ENCODE results near the gene TRDMT1. TPM values are rescaled to one million over a fixed set of nuclear protein-coding genes. Genes with fewer than 3 reads are reported as not detected.

The TRDMT1 gene
- total RNA-seq, 2 donors from 2014 or later, result 8.1 to 13.0 TPM

DNA sequence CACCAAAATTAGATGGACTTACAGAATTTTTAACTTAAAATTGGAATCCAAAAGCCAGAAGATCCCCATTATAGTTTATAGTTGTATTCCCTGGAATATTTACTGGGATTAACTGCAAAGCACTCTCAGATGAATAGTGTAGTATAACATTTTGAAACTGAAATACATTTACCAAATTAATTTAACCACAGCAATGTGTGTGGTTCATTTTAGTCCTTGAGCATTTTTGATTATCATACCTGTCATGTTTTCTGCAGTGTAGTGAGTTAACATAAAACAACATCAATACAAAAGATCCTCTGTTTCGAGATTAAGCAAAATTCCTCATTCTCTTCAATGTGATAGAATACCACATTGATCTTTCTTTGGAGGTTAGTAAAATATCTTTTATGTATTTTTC, 30.3 kb upstream of the TRDMT1 start:
- peaks cover 54% of the 10 kb centered on the region for H3K36me3 ChIP-seq (ENCODE audit: control insufficient read depth, insufficient read depth, low read length)
- H3K27me3 ChIP-seq (ENCODE audit: control insufficient read depth, insufficient read depth, low read length, poor library complexity, severe bottlenecking), result peaks cover 23% of the 10 kb centered on the region
- H3K9ac ChIP-seq (ENCODE audit: extremely low read depth, low read length, poor library complexity, severe bottlenecking), result no peak overlapping the region
- H3K36me3 Mint-ChIP-seq (ENCODE audit: low read depth), result peaks cover 15% of the 10 kb centered on the region
- no peak overlapping the region for H3K4me3 Mint-ChIP-seq
- no peak overlapping the region for H3K27ac Mint-ChIP-seq
- H3K27ac ChIP-seq (ENCODE audit: low read depth, low read length), result peak overlapping the region; percentile 97
- TF ChIP-seq, protein P1, sequence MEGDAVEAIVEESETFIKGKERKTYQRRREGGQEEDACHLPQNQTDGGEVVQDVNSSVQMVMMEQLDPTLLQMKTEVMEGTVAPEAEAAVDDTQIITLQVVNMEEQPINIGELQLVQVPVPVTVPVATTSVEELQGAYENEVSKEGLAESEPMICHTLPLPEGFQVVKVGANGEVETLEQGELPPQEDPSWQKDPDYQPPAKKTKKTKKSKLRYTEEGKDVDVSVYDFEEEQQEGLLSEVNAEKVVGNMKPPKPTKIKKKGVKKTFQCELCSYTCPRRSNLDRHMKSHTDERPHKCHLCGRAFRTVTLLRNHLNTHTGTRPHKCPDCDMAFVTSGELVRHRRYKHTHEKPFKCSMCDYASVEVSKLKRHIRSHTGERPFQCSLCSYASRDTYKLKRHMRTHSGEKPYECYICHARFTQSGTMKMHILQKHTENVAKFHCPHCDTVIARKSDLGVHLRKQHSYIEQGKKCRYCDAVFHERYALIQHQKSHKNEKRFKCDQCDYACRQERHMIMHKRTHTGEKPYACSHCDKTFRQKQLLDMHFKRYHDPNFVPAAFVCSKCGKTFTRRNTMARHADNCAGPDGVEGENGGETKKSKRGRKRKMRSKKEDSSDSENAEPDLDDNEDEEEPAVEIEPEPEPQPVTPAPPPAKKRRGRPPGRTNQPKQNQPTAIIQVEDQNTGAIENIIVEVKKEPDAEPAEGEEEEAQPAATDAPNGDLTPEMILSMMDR (conservative IDR thresholded peaks at IDR 0.05), result no peak
- H3K9me3 Mint-ChIP-seq, result no peaks in the 10 kb centered on the region
- H3K9me3 ChIP-seq (ENCODE audit: control insufficient read depth, low read length), result no peaks in the 10 kb centered on the region
- peaks cover 42% of the 10 kb centered on the region for H3K27me3 Mint-ChIP-seq (ENCODE audit: insufficient read depth)
- H3K4me3 ChIP-seq (ENCODE audit: low read length), result peak overlapping the region; percentile 93
- DNase-seq, result no peak
- peaks cover 11% of the 10 kb centered on the region for H3K4me1 Mint-ChIP-seq
- WGBS, 2 experiments (ENCODE audit: insufficient coverage in 1 of 2, insufficient read length in 1 of 2), result no CpG with 5 or more reads among the region's 1 CpG
- no peaks in the 10 kb centered on the region for H3K4me1 ChIP-seq (ENCODE audit: control insufficient read depth, insufficient read depth, low read length)

DNA sequence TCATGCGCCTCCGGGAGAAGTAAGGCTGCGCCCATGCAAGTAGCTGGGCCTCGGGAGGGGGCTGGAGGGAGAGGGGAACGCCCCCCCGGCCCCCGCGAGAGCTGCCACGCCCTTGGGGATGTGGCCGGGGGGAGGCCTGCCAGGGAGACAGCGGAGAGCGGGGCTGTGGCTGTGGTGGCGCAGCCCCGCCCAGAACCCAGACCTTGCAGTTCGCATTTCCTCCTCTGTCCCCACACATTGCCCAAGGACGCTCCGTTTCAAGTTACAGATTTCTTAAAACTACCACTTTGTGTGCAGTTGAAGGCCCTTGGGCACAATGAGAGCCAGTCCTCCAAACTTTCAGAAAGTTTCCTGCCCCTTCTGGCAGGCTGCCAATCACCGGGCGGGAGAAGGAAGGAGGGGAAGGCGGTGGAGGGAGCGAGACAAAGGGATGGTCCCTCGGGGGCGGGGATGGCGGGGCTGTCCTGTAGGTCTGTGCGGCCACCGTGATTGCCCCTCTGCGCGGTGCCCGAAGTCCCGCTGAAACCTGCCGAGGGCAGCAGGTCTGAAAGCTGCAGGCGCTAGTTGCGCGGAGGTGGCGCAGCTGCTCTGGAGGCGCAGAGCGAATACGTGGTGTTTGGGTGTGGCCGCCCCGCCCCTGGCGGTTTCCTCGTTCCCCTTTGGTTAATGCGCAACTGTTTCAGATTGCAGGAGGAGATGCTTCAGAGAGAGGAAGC, 28.7 kb upstream of the TRDMT1 start:
- Mint-ChIP-seq H3K27me3 (ENCODE audit: insufficient read depth) (peaks cover 56% of the 10 kb centered on the region), H3K4me3 (peak overlapping the region; percentile 79), H3K4me1 (peaks cover 11% of the 10 kb centered on the region), H3K36me3 (ENCODE audit: low read depth) (peaks cover 13% of the 10 kb centered on the region), H3K9me3 (no peaks in the 10 kb centered on the region), H3K27ac (peak overlapping the region; percentile 88)
- WGBS, 2 experiments (ENCODE audit: insufficient coverage in 1 of 2, insufficient read length in 1 of 2), result 0 to 1% methylated on average over 20 to 43 of the region's 43 CpGs
- H3K4me3 ChIP-seq (ENCODE audit: low read length), result peak overlapping the region; percentile 93
- TF ChIP-seq, protein P1 (conservative IDR thresholded peaks at IDR 0.05), result no peak
- H3K9me3 ChIP-seq (ENCODE audit: control insufficient read depth, low read length), result no peaks in the 10 kb centered on the region
- H3K27ac ChIP-seq (ENCODE audit: low read depth, low read length), result peak overlapping the region; percentile 97
- peaks cover 38% of the 10 kb centered on the region for H3K36me3 ChIP-seq (ENCODE audit: control insufficient read depth, insufficient read depth, low read length)
- peak; percentile 91 for DNase-seq
- peak overlapping the region; percentile 62 for H3K9ac ChIP-seq (ENCODE audit: extremely low read depth, low read length, poor library complexity, severe bottlenecking)
- H3K4me1 ChIP-seq (ENCODE audit: control insufficient read depth, insufficient read depth, low read length), result no peaks in the 10 kb centered on the region
- peaks cover 34% of the 10 kb centered on the region for H3K27me3 ChIP-seq (ENCODE audit: control insufficient read depth, insufficient read depth, low read length, poor library complexity, severe bottlenecking)

DNA sequence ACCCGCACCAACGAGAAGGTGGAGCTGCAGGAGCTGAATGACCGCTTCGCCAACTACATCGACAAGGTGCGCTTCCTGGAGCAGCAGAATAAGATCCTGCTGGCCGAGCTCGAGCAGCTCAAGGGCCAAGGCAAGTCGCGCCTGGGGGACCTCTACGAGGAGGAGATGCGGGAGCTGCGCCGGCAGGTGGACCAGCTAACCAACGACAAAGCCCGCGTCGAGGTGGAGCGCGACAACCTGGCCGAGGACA, 28.2 kb upstream of the TRDMT1 start:
- H3K4me3 Mint-ChIP-seq, result peak overlapping the region; percentile 79
- H3K36me3 Mint-ChIP-seq (ENCODE audit: low read depth), result peaks cover 9% of the 10 kb centered on the region
- no peaks in the 10 kb centered on the region for H3K4me1 ChIP-seq (ENCODE audit: control insufficient read depth, insufficient read depth, low read length)
- H3K4me1 Mint-ChIP-seq, result peaks cover 11% of the 10 kb centered on the region
- peak overlapping the region; percentile 97 for H3K27ac ChIP-seq (ENCODE audit: low read depth, low read length)
- 0% methylated on average over 18 to 21 of the region's 21 CpGs for WGBS, 2 experiments (ENCODE audit: insufficient coverage in 1 of 2, insufficient read length in 1 of 2)
- H3K36me3 ChIP-seq (ENCODE audit: control insufficient read depth, insufficient read depth, low read length), result peaks cover 33% of the 10 kb centered on the region
- H3K27me3 Mint-ChIP-seq (ENCODE audit: insufficient read depth), result peaks cover 61% of the 10 kb centered on the region
- TF ChIP-seq, protein P1 (conservative IDR thresholded peaks at IDR 0.05), result no peak
- peak; percentile 88 for DNase-seq
- H3K9me3 ChIP-seq (ENCODE audit: control insufficient read depth, low read length), result no peaks in the 10 kb centered on the region
- H3K27ac Mint-ChIP-seq, result no peak overlapping the region
- H3K9ac ChIP-seq (ENCODE audit: extremely low read depth, low read length, poor library complexity, severe bottlenecking), result peak overlapping the region; percentile 62
- no peaks in the 10 kb centered on the region for H3K9me3 Mint-ChIP-seq
- H3K4me3 ChIP-seq (ENCODE audit: low read length), result peak overlapping the region; percentile 93
- H3K27me3 ChIP-seq (ENCODE audit: control insufficient read depth, insufficient read depth, low read length, poor library complexity, severe bottlenecking), result peaks cover 34% of the 10 kb centered on the region
